HEK293 (cell line): ENCODE results near the gene BFSP2.

ENCODE experiments used
- CTCF ChIA-PET: fragments of 350-600 bp; formaldehyde crosslinking; extraction: SDS; loops from one replicate; lab custom pipeline; 2021; ENCODE audit warnings: antibody characterized with exemption; lab: Yijun Ruan, JAX
- POLR2A ChIA-PET: fragments of 300-600 bp; formaldehyde crosslinking; extraction: SDS; loops from one replicate; lab custom pipeline; 2020; ENCODE audit warnings: antibody characterized with exemption, inconsistent platforms; lab: Yijun Ruan, JAX
- H3K27ac ChIP-seq: fragments of 200-500 bp; sonication (Bioruptor generic); 2 replicates; pipeline ENCODE4 v1.5.1; 2014; ENCODE audit warnings: low read depth, low read length, control low read depth, inconsistent platforms; ENCODE audit errors: extremely low read depth
- H3K36me3 ChIP-seq, 2 experiments: fragments of 200-500 bp in 1 of 2; sonication (Bioruptor generic) in 1 of 2; 1 replicate in 1 of 2; 2 replicates in 1 of 2; pipeline ENCODE4 v1.5.1; 2014 to 2017; ENCODE audit warnings: inconsistent platforms in 2 of 2, low read length in 2 of 2; ENCODE audit not compliant: control insufficient read depth in 2 of 2, insufficient read depth in 1 of 2
- H3K4me1 ChIP-seq: fragments of 200-500 bp; sonication (Bioruptor generic); 2 replicates; pipeline ENCODE4 v1.5.1; 2014; ENCODE audit warnings: mild to moderate bottlenecking, low read length, inconsistent platforms; ENCODE audit not compliant: control insufficient read depth, insufficient read depth
- H3K4me3 ChIP-seq: 2 replicates; pipeline ENCODE4 v1.5.1; 2011; ENCODE audit warnings: low read depth, mild to moderate bottlenecking, control low read depth, low read length, moderate library complexity
- H3K9me3 ChIP-seq: fragments of 200-500 bp; sonication (Bioruptor generic); 2 replicates; pipeline ENCODE4 v1.5.1; 2014; ENCODE audit warnings: low read depth, low read length, inconsistent platforms; ENCODE audit not compliant: control insufficient read depth, insufficient read depth
- FEZF1 ChIP-seq: fragments of 450-650 bp; formaldehyde crosslinking; IDR thresholded peaks from 2 replicates; pipeline ENCODE4 v1.5.1; 2016; ENCODE audit warnings: missing biosample characterization, missing genetic modification characterization
- KLF1 ChIP-seq: fragments of 450-650 bp; formaldehyde crosslinking; IDR thresholded peaks from 2 replicates; pipeline ENCODE4 v1.5.1; 2016; ENCODE audit warnings: missing biosample characterization, missing genetic modification characterization
- PRDM1 ChIP-seq: fragments of 450-650 bp; formaldehyde crosslinking; IDR thresholded peaks from 2 replicates; pipeline ENCODE4; 2016; ENCODE audit warnings: missing biosample characterization, missing genetic modification characterization
- SETDB1 ChIP-seq: IDR thresholded peaks from one replicate; pipeline ENCODE4 v1.6.1; 2017; ENCODE audit warnings: mild to moderate bottlenecking, low read length, moderate library complexity, mixed read lengths; ENCODE audit not compliant: insufficient read length
- ZBTB6 ChIP-seq: fragments of 450-650 bp; formaldehyde crosslinking; IDR thresholded peaks from 2 replicates; pipeline ENCODE4 v1.5.1; 2017; ENCODE audit warnings: missing biosample characterization, missing genetic modification characterization
- ZBTB8A ChIP-seq: fragments of 450-650 bp; formaldehyde crosslinking; IDR thresholded peaks from 2 replicates; pipeline ENCODE4 v1.5.1; 2016; ENCODE audit warnings: missing biosample characterization, missing genetic modification characterization
- ZNF302 ChIP-seq: fragments of 450-650 bp; formaldehyde crosslinking; IDR thresholded peaks from 2 replicates; pipeline ENCODE4 v1.5.1; 2016; ENCODE audit warnings: missing biosample characterization, missing genetic modification characterization, low read depth
- ZNF335 ChIP-seq: fragments of 450-650 bp; formaldehyde crosslinking; conservative IDR thresholded peaks from 2 replicates; pipeline ENCODE4 v1.5.1; 2016; ENCODE audit warnings: missing biosample characterization, missing genetic modification characterization
- ZNF366 ChIP-seq: fragments of 450-650 bp; formaldehyde crosslinking; conservative IDR thresholded peaks from 2 replicates; pipeline ENCODE4 v1.5.1; 2016; ENCODE audit warnings: missing biosample characterization, missing genetic modification characterization
- ZNF510 ChIP-seq: fragments of 450-650 bp; formaldehyde crosslinking; IDR thresholded peaks from 2 replicates; pipeline ENCODE4 v1.5.1; 2018; ENCODE audit warnings: mild to moderate bottlenecking, missing genetic modification characterization, missing biosample characterization; ENCODE audit not compliant: insufficient replicate concordance
- ZNF521 ChIP-seq: fragments of 450-650 bp; formaldehyde crosslinking; IDR thresholded peaks from 2 replicates; pipeline ENCODE4 v1.5.1; 2017; ENCODE audit warnings: missing biosample characterization, mild to moderate bottlenecking, missing genetic modification characterization
- ZNF548 ChIP-seq: fragments of 450-650 bp; formaldehyde crosslinking; IDR thresholded peaks from 2 replicates; pipeline ENCODE4 v1.5.1; 2016; ENCODE audit warnings: missing biosample characterization, missing genetic modification characterization
- ZNF549 ChIP-seq: fragments of 450-650 bp; IDR thresholded peaks from 2 replicates; pipeline ENCODE4 v1.5.1; 2018; ENCODE audit warnings: missing biosample characterization, missing genetic modification characterization, mild to moderate bottlenecking, inconsistent platforms, moderate library complexity
- ZNF610 ChIP-seq: fragments of 450-650 bp; formaldehyde crosslinking; IDR thresholded peaks from 2 replicates; pipeline ENCODE4 v1.5.1; 2016; ENCODE audit warnings: missing biosample characterization, missing genetic modification characterization, borderline replicate concordance
- ZNF623 ChIP-seq: fragments of 450-650 bp; formaldehyde crosslinking; IDR thresholded peaks from 2 replicates; pipeline ENCODE4 v1.5.1; 2016; ENCODE audit warnings: missing biosample characterization, missing genetic modification characterization
- ZNF624 ChIP-seq: fragments of 450-650 bp; formaldehyde crosslinking; IDR thresholded peaks from 2 replicates; pipeline ENCODE4 v1.5.1; 2017; ENCODE audit warnings: missing biosample characterization, missing genetic modification characterization
- ZNF768 ChIP-seq: fragments of 450-650 bp; formaldehyde crosslinking; IDR thresholded peaks from 2 replicates; pipeline ENCODE4 v1.5.1; 2018; ENCODE audit warnings: missing biosample characterization, mild to moderate bottlenecking, missing genetic modification characterization
- ZNF792 ChIP-seq: fragments of 450-650 bp; formaldehyde crosslinking; IDR thresholded peaks from 2 replicates; pipeline ENCODE4 v1.5.1; 2016; ENCODE audit warnings: missing biosample characterization, missing genetic modification characterization
- ZNF830 ChIP-seq: fragments of 450-650 bp; IDR thresholded peaks from 2 replicates; pipeline ENCODE4 v1.5.0; 2018; ENCODE audit warnings: missing biosample characterization, missing genetic modification characterization, low read depth, mild to moderate bottlenecking, moderate library complexity
- ZSCAN23 ChIP-seq: fragments of 450-650 bp; formaldehyde crosslinking; IDR thresholded peaks from 2 replicates; pipeline ENCODE4 v1.5.1; 2016; ENCODE audit warnings: missing biosample characterization, missing genetic modification characterization
- TF ChIP-seq, protein P1 (sequence below): IDR thresholded peaks from 2 replicates; pipeline ENCODE4 v1.6.1; 2011; ENCODE audit warnings: mild to moderate bottlenecking, low read depth, low read length, borderline replicate concordance

BFSP2 gene

GRCh38 chr3:133457465-133458067, 57.7 kb downstream of the BFSP2 start (continued):
- no peak for TF ChIP-seq ZNF549
- no peak for TF ChIP-seq FEZF1 (tag by site-specific recombination)
- no peak for TF ChIP-seq ZNF610
- TF ChIP-seq ZNF510 (tag by site-specific recombination) = no peak
- TF ChIP-seq SETDB1 = no peak

DNA sequence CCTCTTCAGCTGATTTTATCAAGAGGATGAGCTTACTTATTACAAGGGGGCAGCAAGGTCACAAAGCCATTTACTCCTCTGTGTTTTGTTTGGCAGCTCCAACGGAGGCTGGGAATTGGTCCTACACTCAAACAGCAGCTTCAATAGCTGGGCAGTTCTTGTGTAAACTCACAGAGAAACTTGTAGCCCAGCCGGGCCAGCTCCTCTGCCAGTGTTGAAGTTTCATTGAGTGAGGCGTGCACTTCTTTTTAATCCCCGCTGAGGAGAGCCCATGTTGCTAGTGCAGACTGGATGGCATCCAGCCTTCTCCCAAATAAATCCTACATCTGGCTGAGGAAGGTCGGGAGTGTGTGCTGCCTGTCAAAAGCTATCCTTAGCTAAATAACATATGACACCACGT, 59.5 kb downstream of the BFSP2 start:
- no peak overlapping the region for H3K27ac ChIP-seq
- H3K4me3 ChIP-seq = no peak overlapping the region
- no peaks in the 10 kb centered on the region for H3K36me3 ChIP-seq
- TF ChIP-seq FEZF1 (tag by site-specific recombination) = 0 out of 2 replicates have a peak, but pooled peaks have one; percentile 14
- TF ChIP-seq ZNF302 (tag by site-specific recombination) = no peak
- no peak for TF ChIP-seq ZNF623 (tag by site-specific recombination)
- no peak for TF ChIP-seq ZBTB6 (tag by site-specific recombination)
- no peak for TF ChIP-seq ZNF521 (tag by site-specific recombination)
- TF ChIP-seq, protein P1, sequence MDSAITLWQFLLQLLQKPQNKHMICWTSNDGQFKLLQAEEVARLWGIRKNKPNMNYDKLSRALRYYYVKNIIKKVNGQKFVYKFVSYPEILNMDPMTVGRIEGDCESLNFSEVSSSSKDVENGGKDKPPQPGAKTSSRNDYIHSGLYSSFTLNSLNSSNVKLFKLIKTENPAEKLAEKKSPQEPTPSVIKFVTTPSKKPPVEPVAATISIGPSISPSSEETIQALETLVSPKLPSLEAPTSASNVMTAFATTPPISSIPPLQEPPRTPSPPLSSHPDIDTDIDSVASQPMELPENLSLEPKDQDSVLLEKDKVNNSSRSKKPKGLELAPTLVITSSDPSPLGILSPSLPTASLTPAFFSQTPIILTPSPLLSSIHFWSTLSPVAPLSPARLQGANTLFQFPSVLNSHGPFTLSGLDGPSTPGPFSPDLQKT = no peak
- ChIA-PET POLR2A (no interaction called here), CTCF (interaction anchor here (1.1 kb wide), 1 partner anchor 418 kb away, joined by 3 read pairs; no protein-coding TSS in a partner anchor)
- no peaks in the 10 kb centered on the region for H3K9me3 ChIP-seq
- H3K4me1 ChIP-seq = peaks cover 5% of the 10 kb centered on the region

DNA sequence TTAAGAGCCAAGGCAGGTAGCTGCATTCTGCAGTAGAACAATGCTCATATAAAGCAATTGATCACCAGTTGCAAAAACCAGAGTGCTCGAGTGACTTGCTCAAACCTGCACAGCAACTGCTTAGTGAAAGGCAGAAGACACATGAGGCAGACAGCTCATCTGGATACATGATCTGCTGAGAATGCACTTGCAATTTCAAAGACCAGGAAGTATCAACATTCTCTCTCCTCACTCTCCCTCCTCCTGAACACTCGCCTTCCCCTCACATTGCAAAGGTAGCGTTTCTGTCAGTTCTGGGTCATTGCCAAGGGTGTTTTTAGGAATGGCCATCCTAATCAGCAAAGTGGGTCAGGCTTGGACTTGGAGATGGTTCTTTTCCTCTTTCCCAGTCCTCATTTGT, 61.0 kb downstream of the BFSP2 start:
- H3K4me3 ChIP-seq = no peak overlapping the region
- TF ChIP-seq ZBTB8A (tag by site-specific recombination) (no peak), ZNF549 (no peak), ZSCAN23 (tag by site-specific recombination) (no peak), ZNF366 (tag by site-specific recombination) (0 out of 2 replicates have a peak, but pooled peaks have one; percentile 13), ZNF335 (tag by site-specific recombination) (no peak), ZNF624 (tag by site-specific recombination) (no peak), ZNF830 (tag by site-specific recombination) (no peak), ZNF768 (tag by site-specific recombination) (0 out of 2 replicates have a peak, but pooled peaks have one; percentile 6), ZNF548 (tag by site-specific recombination) (no peak), PRDM1 (tag by site-specific recombination) (peak; percentile 60)
- CTCF ChIA-PET = interaction anchor here (0.6 kb wide), 2 partner anchors 25 to 729 kb away, joined by 4 read pairs; no protein-coding TSS in a partner anchor

DNA sequence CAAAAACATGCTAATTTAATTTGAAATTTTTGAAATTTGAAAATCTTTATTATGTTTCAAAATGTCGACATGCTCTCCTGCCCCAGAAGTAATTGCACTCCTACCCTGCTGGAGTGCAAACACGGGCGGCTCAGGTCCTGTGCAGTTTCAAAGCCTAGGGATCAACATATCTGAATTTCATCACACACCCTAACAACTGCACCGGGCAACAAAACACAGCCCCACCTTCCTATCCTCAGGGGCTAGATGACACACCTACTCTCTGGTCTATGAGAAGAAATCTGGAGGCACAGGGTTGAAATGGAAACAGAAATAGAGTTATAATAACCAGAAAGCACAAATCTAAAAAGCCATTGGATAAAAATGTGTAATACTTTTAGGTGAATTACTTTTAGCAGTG, 61.4 kb downstream of the BFSP2 start:
- Histone ChIP-seq H3K4me1 (peaks cover 5% of the 10 kb centered on the region), H3K36me3 (no peaks in the 10 kb centered on the region), H3K27ac (no peak overlapping the region), H3K4me3 (no peak overlapping the region)
- POLR2A ChIA-PET = no interaction called here
- TF ChIP-seq KLF1 = 0 out of 2 replicates have a peak, but pooled peaks have one; percentile 22
- no peak for TF ChIP-seq ZNF792
- TF ChIP-seq, all 188 proteins: peak for 1
- CTCF ChIA-PET = no interaction called here
- no peaks in the 10 kb centered on the region for H3K9me3 ChIP-seq

More for the DNA sequence above, 61.0 kb downstream of the BFSP2 start:
- Histone ChIP-seq H3K36me3 (no peaks in the 10 kb centered on the region), H3K9me3 (no peaks in the 10 kb centered on the region), H3K4me1 (peaks cover 5% of the 10 kb centered on the region), H3K27ac (no peak overlapping the region)
- POLR2A ChIA-PET = no interaction called here
